ENCODE results near the gene ZNF354B. TPM values are rescaled to one million over a fixed set of nuclear protein-coding genes. Genes with fewer than 3 reads are reported as not detected.

The ZNF354B gene
- total RNA-seq, 1 experiment from 2014 or later: 19.2 TPM

- H3K36me3 Mint-ChIP-seq (ENCODE audit: insufficient read depth, unreplicated experiment): no peaks in the 10 kb centered on the region
Measured at GRCh38 chr5:178825444-178825843, 34.3 kb upstream of the ZNF354B start.

DNA sequence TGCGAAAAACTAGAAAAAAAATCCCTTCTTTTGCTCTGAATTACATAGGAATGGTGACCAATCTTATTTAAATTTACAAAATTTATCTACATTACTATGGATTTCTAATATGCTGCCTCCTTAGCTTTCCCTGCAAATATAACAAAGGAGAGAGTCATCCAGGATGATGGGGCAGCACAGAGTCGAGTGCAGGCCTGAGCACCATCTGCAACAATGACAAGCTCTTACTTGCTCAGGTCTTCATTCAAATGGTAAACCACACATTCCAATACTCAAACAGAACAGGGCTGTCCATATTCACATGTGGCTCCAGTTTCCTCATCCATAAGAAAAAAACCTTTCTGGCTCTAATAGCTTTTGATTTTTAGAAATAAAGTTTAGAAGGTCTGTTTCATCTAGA is 33.5 kb upstream of the ZNF354B start:
- H3K36me3 Mint-ChIP-seq (ENCODE audit: insufficient read depth, unreplicated experiment): no peaks in the 10 kb centered on the region
- peaks cover 31% of the 10 kb centered on the region for H3K9me3 Mint-ChIP-seq (ENCODE audit: low read depth, unreplicated experiment)
- intact Hi-C loops (cut with micrococcal nuclease; ENCODE audit: unreplicated experiment): no loop called here
- CTCF ChIA-PET: no interaction called here
- H3K27me3 Mint-ChIP-seq (ENCODE audit: unreplicated experiment): no peaks in the 10 kb centered on the region
- no peaks in the 10 kb centered on the region for H3K4me1 Mint-ChIP-seq (ENCODE audit: low read depth, unreplicated experiment)
- no TSS peak for BruUV-seq (replicated peaks)
- no peak overlapping the region for H3K4me3 Mint-ChIP-seq (ENCODE audit: low read depth, unreplicated experiment)
- DNase-seq: no peak
- TF ChIP-seq CTCF (IDR thresholded peaks at IDR 0.05; ENCODE audit: unreplicated experiment): no peak
- H3K27ac Mint-ChIP-seq (ENCODE audit: unreplicated experiment): no peak overlapping the region

More at GRCh38 chr5:178825444-178825843, 34.3 kb upstream of the ZNF354B start:
- Mint-ChIP-seq H3K4me1 (ENCODE audit: low read depth, unreplicated experiment) (no peaks in the 10 kb centered on the region), H3K27ac (ENCODE audit: unreplicated experiment) (no peak overlapping the region), H3K9me3 (ENCODE audit: low read depth, unreplicated experiment) (peaks cover 28% of the 10 kb centered on the region), H3K27me3 (ENCODE audit: unreplicated experiment) (no peaks in the 10 kb centered on the region), H3K4me3 (ENCODE audit: low read depth, unreplicated experiment) (no peak overlapping the region)
- no peak for TF ChIP-seq CTCF (IDR thresholded peaks at IDR 0.05; ENCODE audit: unreplicated experiment)
- DNase-seq: no peak
- no TSS peak for BruUV-seq (replicated peaks)
- CTCF ChIA-PET: no interaction called here
- intact Hi-C loops (cut with micrococcal nuclease; ENCODE audit: unreplicated experiment): no loop called here

DNA sequence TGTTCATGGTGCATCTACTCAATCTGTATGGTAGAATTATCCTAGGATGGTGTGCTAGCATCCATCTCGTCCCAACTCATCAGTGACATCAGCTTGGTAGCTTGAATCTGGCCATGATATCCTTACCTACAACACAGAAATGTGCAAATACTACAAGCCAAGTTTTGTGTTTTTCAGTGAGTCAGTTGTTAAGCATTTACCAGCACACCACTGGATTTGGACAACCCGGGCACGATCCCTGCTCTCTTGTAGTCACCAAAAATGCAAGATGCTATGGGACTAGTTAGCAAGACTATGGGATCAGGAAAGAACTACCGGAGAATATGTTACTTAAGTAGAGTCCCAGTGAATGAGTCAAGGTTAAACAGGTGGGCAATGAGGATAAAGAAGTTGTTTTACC is 32.1 kb upstream of the ZNF354B start:
- no peaks in the 10 kb centered on the region for H3K4me1 Mint-ChIP-seq (ENCODE audit: low read depth, unreplicated experiment)
- H3K27ac Mint-ChIP-seq (ENCODE audit: unreplicated experiment): no peak overlapping the region
- no peak for TF ChIP-seq CTCF (IDR thresholded peaks at IDR 0.05; ENCODE audit: unreplicated experiment)
- BruUV-seq (replicated peaks): no TSS peak
- H3K36me3 Mint-ChIP-seq (ENCODE audit: insufficient read depth, unreplicated experiment): no peaks in the 10 kb centered on the region
- peaks cover 30% of the 10 kb centered on the region for H3K9me3 Mint-ChIP-seq (ENCODE audit: low read depth, unreplicated experiment)
- intact Hi-C loops (cut with micrococcal nuclease; ENCODE audit: unreplicated experiment): no loop called here
- H3K27me3 Mint-ChIP-seq (ENCODE audit: unreplicated experiment): no peaks in the 10 kb centered on the region
- CTCF ChIA-PET: no interaction called here
- no peak for DNase-seq
- H3K4me3 Mint-ChIP-seq (ENCODE audit: low read depth, unreplicated experiment): no peak overlapping the region

- H3K27me3 Mint-ChIP-seq (ENCODE audit: unreplicated experiment): no peaks in the 10 kb centered on the region
- CTCF ChIA-PET: no interaction called here
- TF ChIP-seq CTCF (IDR thresholded peaks at IDR 0.05; ENCODE audit: unreplicated experiment): no peak
- no TSS peak for BruUV-seq (replicated peaks)
- no peak overlapping the region for H3K27ac Mint-ChIP-seq (ENCODE audit: unreplicated experiment)
- H3K36me3 Mint-ChIP-seq (ENCODE audit: insufficient read depth, unreplicated experiment): no peaks in the 10 kb centered on the region
- peaks cover 30% of the 10 kb centered on the region for H3K9me3 Mint-ChIP-seq (ENCODE audit: low read depth, unreplicated experiment)
- intact Hi-C loops (cut with micrococcal nuclease; ENCODE audit: unreplicated experiment): loop anchor here (10.0 kb wide), 1 partner anchor 1844 kb away; no protein-coding TSS in a partner anchor
- no peak for DNase-seq
- H3K4me3 Mint-ChIP-seq (ENCODE audit: low read depth, unreplicated experiment): no peak overlapping the region
- no peaks in the 10 kb centered on the region for H3K4me1 Mint-ChIP-seq (ENCODE audit: low read depth, unreplicated experiment)
Measured at GRCh38 chr5:178831049-178831448, 28.7 kb upstream of the ZNF354B start.
